Endodermal cell (in vitro differentiated cells): ENCODE measurements around the gene PRLH. TPM values are rescaled to one million over a fixed set of nuclear protein-coding genes. Genes with fewer than 3 reads are reported as not detected.

ENCODE experiments used
- DNase-seq: peaks from one replicate; pipeline ENCODE4 v3.0.0-alpha.2; 2017
- H3K27ac ChIP-seq: 2 replicates; pipeline ENCODE4 v1.5.1; 2013; ENCODE audit warnings: mild to moderate bottlenecking, low read depth, low read length, moderate library complexity
- H3K27me3 ChIP-seq: 2 replicates; pipeline ENCODE4 v1.6.1; 2013; ENCODE audit warnings: mild to moderate bottlenecking, low read length, moderate library complexity; ENCODE audit not compliant: insufficient read depth, control insufficient read depth, poor library complexity, severe bottlenecking
- H3K36me3 ChIP-seq: 2 replicates; pipeline ENCODE4 v1.7.0; 2013; ENCODE audit warnings: mild to moderate bottlenecking, low read length, moderate library complexity; ENCODE audit not compliant: control insufficient read depth, insufficient read depth
- H3K4me1 ChIP-seq: one replicate; pipeline ENCODE4 v1.7.0; 2013; ENCODE audit warnings: low read length; ENCODE audit not compliant: control insufficient read depth, insufficient read depth
- H3K4me3 ChIP-seq: 2 replicates; pipeline ENCODE4 v1.5.1; 2013; ENCODE audit warnings: mild to moderate bottlenecking, low read length, moderate library complexity
- H3K9ac ChIP-seq: 2 replicates; pipeline ENCODE4 v1.6.1; 2013; ENCODE audit warnings: mild to moderate bottlenecking, low read length, moderate library complexity; ENCODE audit not compliant: poor library complexity, severe bottlenecking; ENCODE audit errors: extremely low read depth
- H3K9me3 ChIP-seq: 2 replicates; pipeline ENCODE4 v1.6.1; 2013; ENCODE audit warnings: mild to moderate bottlenecking, low read length, moderate library complexity; ENCODE audit not compliant: control insufficient read depth
- H3K27ac Mint-ChIP-seq: 2 replicates; pipeline ENCODE4 v1.8.0; 2020; ENCODE audit warnings: mixed read lengths
- H3K27me3 Mint-ChIP-seq: 2 replicates; pipeline ENCODE4 v1.8.0; 2021; ENCODE audit warnings: mild to moderate bottlenecking, mixed read lengths; ENCODE audit not compliant: insufficient read depth
- H3K36me3 Mint-ChIP-seq: 2 replicates; pipeline ENCODE4 v1.8.0; 2020; ENCODE audit warnings: low read depth, mixed read lengths
- H3K4me1 Mint-ChIP-seq: 2 replicates; pipeline ENCODE4 v1.8.0; 2020; ENCODE audit warnings: mixed read lengths
- H3K4me3 Mint-ChIP-seq: 2 replicates; pipeline ENCODE4 v1.8.0; 2020; ENCODE audit warnings: mild to moderate bottlenecking, moderate library complexity, mixed read lengths
- H3K9me3 Mint-ChIP-seq: 2 replicates; pipeline ENCODE4 v1.8.0; 2020; ENCODE audit warnings: mild to moderate bottlenecking, mixed read lengths
- WGBS, 2 experiments: methylation state at CpG; one replicate each; pipeline versions ENCODE4 v1.1.5 to v1.1.7; 2013; ENCODE audit warnings: missing lambda C conversion rate in 2 of 2, mixed read lengths in 1 of 2; ENCODE audit not compliant: insufficient coverage in 1 of 2, insufficient read length in 1 of 2; 5-methylcytosine and 5-hydroxymethylcytosine counted together
- total RNA-seq, 2 donors: library from RNA; stranded (reverse); fragmentation: NEBNext Ultra II Directional in 1 of 2; extraction: Animal tissue kit (Norgen Biotek cat#: 25700) in 1 of 2; gene quantifications; 2 replicates in 1 of 2; 3 replicates in 1 of 2; pipeline ENCODE4 v1.2.1, GENCODE V29; 2021
- TF ChIP-seq, protein P1 (sequence below): fragments of 200-600 bp; sonication (generic); conservative IDR thresholded peaks from 2 replicates; pipeline ENCODE4 v1.5.0; 2021; ENCODE audit warnings: antibody characterized with exemption, mild to moderate bottlenecking

PRLH gene
- total RNA-seq, 2 donors from 2014 or later, result not detected

DNA sequence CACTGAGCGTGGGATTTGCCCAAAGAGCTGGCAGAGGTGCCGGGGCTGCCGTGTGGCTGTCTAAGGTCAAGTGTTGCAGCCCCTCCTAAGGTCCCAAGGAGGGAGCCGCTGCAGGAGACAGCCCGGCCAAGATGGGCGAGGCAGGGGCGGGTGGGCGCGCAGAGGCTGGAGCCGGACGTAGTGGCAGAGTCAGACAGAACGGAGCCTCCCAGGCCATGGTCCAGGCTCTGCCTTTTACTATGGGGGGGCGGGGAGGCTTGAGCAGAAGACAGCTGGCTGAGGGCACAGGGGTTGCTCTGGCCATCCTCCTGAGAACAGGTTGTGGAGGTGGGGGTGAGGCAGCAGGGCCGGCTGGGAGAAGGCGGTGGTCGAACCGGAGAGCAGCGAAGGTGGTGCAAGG lies 27.5 kb upstream of the PRLH start:
- no peaks in the 10 kb centered on the region for H3K36me3 Mint-ChIP-seq
- no peaks in the 10 kb centered on the region for H3K9me3 ChIP-seq
- H3K9ac ChIP-seq, result no peak overlapping the region
- no peak for DNase-seq
- peaks cover 2% of the 10 kb centered on the region for H3K27me3 Mint-ChIP-seq
- no peak overlapping the region for H3K4me3 Mint-ChIP-seq
- H3K36me3 ChIP-seq, result no peaks in the 10 kb centered on the region
- peaks cover 13% of the 10 kb centered on the region for H3K4me1 Mint-ChIP-seq
- no peak overlapping the region for H3K27ac ChIP-seq
- H3K27ac Mint-ChIP-seq, result no peak overlapping the region
- TF ChIP-seq, protein P1, sequence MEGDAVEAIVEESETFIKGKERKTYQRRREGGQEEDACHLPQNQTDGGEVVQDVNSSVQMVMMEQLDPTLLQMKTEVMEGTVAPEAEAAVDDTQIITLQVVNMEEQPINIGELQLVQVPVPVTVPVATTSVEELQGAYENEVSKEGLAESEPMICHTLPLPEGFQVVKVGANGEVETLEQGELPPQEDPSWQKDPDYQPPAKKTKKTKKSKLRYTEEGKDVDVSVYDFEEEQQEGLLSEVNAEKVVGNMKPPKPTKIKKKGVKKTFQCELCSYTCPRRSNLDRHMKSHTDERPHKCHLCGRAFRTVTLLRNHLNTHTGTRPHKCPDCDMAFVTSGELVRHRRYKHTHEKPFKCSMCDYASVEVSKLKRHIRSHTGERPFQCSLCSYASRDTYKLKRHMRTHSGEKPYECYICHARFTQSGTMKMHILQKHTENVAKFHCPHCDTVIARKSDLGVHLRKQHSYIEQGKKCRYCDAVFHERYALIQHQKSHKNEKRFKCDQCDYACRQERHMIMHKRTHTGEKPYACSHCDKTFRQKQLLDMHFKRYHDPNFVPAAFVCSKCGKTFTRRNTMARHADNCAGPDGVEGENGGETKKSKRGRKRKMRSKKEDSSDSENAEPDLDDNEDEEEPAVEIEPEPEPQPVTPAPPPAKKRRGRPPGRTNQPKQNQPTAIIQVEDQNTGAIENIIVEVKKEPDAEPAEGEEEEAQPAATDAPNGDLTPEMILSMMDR, result no peak
- H3K27me3 ChIP-seq, result no peaks in the 10 kb centered on the region
- peaks cover 10% of the 10 kb centered on the region for H3K9me3 Mint-ChIP-seq
- no peak overlapping the region for H3K4me3 ChIP-seq
- WGBS, 2 experiments, result 88 to 94% methylated on average over 8 to 18 of the region's 18 CpGs
- H3K4me1 ChIP-seq, result peaks cover 9% of the 10 kb centered on the region

DNA sequence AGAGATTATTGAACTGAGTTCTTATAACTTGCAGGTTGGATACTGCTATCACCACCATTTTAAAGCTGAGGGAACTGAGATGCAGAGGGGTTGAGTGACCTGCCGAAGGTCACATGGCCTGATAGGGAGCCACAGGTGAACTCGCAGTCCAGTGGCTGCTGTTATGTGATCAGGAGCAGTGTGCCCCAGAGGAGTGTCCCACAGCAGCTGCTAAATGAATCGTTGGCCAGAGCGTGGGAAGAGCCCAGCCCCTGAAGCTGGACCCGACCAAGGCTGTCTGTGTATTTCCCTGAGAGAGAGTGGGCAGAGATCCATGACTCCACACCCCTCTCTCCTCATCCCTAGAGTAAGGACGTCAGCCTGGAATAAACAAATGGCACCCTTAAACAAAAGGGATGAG lies 26.7 kb upstream of the PRLH start:
- no peak overlapping the region for H3K27ac Mint-ChIP-seq
- DNase-seq, result no peak
- Histone ChIP-seq H3K27ac (no peak overlapping the region), H3K4me3 (no peak overlapping the region), H3K27me3 (no peaks in the 10 kb centered on the region), H3K4me1 (peaks cover 9% of the 10 kb centered on the region), H3K9ac (no peak overlapping the region), H3K9me3 (no peaks in the 10 kb centered on the region), H3K36me3 (no peaks in the 10 kb centered on the region)
- H3K9me3 Mint-ChIP-seq, result peaks cover 10% of the 10 kb centered on the region
- H3K36me3 Mint-ChIP-seq, result no peaks in the 10 kb centered on the region
- peaks cover 2% of the 10 kb centered on the region for H3K27me3 Mint-ChIP-seq
- H3K4me1 Mint-ChIP-seq, result peaks cover 13% of the 10 kb centered on the region
- no peak overlapping the region for H3K4me3 Mint-ChIP-seq
- TF ChIP-seq, protein P1, result no peak
- WGBS, 2 experiments, result 93 to 100% methylated on average over 1 to 6 of the region's 6 CpGs

DNA sequence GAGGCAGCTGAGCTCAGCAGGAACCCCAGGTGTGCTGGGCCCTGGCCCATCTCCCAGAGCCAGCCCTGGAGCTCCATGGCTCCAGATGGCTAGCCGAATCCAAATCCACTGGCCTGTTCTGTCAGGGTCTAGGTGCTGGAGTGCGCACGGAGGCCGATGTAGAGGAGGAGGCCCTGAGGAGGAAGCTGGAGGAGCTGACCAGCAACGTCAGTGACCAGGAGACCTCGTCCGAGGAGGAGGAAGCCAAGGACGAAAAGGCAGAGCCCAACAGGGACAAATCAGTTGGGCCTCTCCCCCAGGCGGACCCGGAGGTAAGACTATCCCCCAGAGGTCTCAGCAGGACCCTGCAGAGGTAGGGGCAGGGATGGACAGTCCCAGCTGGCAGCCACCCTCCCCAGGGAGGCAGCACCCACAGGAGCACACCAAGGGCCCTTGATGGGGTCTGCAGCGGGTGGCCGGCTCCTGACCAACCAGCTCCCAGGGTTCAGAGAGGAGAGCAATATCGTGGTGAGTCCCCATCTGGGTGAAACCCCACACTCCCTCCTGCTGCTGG lies 26.1 kb upstream of the PRLH start:
- H3K9me3 Mint-ChIP-seq, result peaks cover 10% of the 10 kb centered on the region
- TF ChIP-seq, protein P1, result no peak
- H3K27ac Mint-ChIP-seq, result no peak overlapping the region
- H3K27me3 ChIP-seq, result no peaks in the 10 kb centered on the region
- no peak overlapping the region for H3K4me3 Mint-ChIP-seq
- peaks cover 9% of the 10 kb centered on the region for H3K4me1 ChIP-seq
- H3K27ac ChIP-seq, result no peak overlapping the region
- H3K36me3 ChIP-seq, result no peaks in the 10 kb centered on the region
- 92 to 100% methylated on average over 6 to 13 of the region's 13 CpGs for WGBS, 2 experiments
- H3K4me1 Mint-ChIP-seq, result peaks cover 12% of the 10 kb centered on the region
- no peak overlapping the region for H3K4me3 ChIP-seq
- DNase-seq, result no peak
- peaks cover 2% of the 10 kb centered on the region for H3K27me3 Mint-ChIP-seq
- no peaks in the 10 kb centered on the region for H3K9me3 ChIP-seq
- H3K9ac ChIP-seq, result no peak overlapping the region
- no peaks in the 10 kb centered on the region for H3K36me3 Mint-ChIP-seq
